Kidney glomerular epithelial cell (primary cell): Measurements from ENCODE around the gene FAM117A.
"Not testable (repeated sequence)": the region's sequence is repeated elsewhere in the genome, so short reads cannot be mapped to it uniquely, and the experiment has no call there.

Experiments
- DNase-seq: peaks from one replicate; lab custom pipeline; 2025; lab: John Stamatoyannopoulos, UW

Gene FAM117A

GRCh38 chr17:49762151-49762941, 1.6 kb downstream of the FAM117A start:
- no peak for DNase-seq

- no peak for DNase-seq
These were observed 2.9 kb downstream of the FAM117A start for GRCh38 chr17:49760932-49761558.

GRCh38 chr17:49760296-49760695, 3.6 kb downstream of the FAM117A start:
- DNase-seq = no peak

GRCh38 chr17:49759203-49759602, 4.7 kb downstream of the FAM117A start:
- DNase-seq = no peak

- DNase-seq = not testable (repeated sequence)
These were observed 5.4 kb downstream of the FAM117A start for GRCh38 chr17:49758464-49759010.

GRCh38 chr17:49757151-49757777, 6.7 kb downstream of the FAM117A start:
- no peak for DNase-seq

- DNase-seq = no peak
These were observed 7.4 kb downstream of the FAM117A start for GRCh38 chr17:49756323-49757150.

- no peak for DNase-seq
These were observed 8.2 kb downstream of the FAM117A start for GRCh38 chr17:49755663-49756283.

GRCh38 chr17:49753959-49754391, 10.0 kb downstream of the FAM117A start:
- DNase-seq = no peak

GRCh38 chr17:49752508-49752907, 11.4 kb downstream of the FAM117A start:
- no peak for DNase-seq

- no peak for DNase-seq
These were observed 14.2 kb downstream of the FAM117A start for GRCh38 chr17:49749730-49750129.

GRCh38 chr17:49748791-49749190, 15.1 kb downstream of the FAM117A start:
- DNase-seq = peak; percentile 19

- DNase-seq = no peak
These were observed 15.7 kb downstream of the FAM117A start for GRCh38 chr17:49748223-49748622.

GRCh38 chr17:49747632-49748031, 16.3 kb downstream of the FAM117A start:
- DNase-seq = no peak

GRCh38 chr17:49746791-49747490, 17.0 kb downstream of the FAM117A start:
- no peak for DNase-seq

GRCh38 chr17:49745175-49746139, 18.5 kb downstream of the FAM117A start:
- no peak for DNase-seq

GRCh38 chr17:49742166-49742638, 21.7 kb downstream of the FAM117A start:
- no peak for DNase-seq

GRCh38 chr17:49741692-49742076, 22.2 kb downstream of the FAM117A start:
- DNase-seq = no peak

GRCh38 chr17:49741009-49741691, 22.8 kb downstream of the FAM117A start:
- no peak for DNase-seq
